PC-3 (cell line): Measurements from ENCODE around the gene NOC3L. TPM values are rescaled to one million over a fixed set of nuclear protein-coding genes. Genes with fewer than 3 reads are reported as not detected.

Source experiments
- ATAC-seq: fragments of 200-7000 bp; cut with Tn5 transposase; 2 replicates; pipeline ENCODE4 v1.9.1; 2020; ENCODE audit warnings: mild to moderate bottlenecking, moderate library complexity
- BruUV-seq: library from RNA; stranded (reverse); fragments of 400-500 nt; replicated peaks from 2 replicates; lab custom pipeline; 2021; lab: Mats Ljungman, UMichigan
- CTCF ChIA-PET: fragments of 300-600 bp; sonication (Branson Sonifier 250); formaldehyde crosslinking; loops from one replicate; lab custom pipeline; 2022; ENCODE audit warnings: antibody characterized with exemption; lab: Charles Lee
- POLR2A ChIA-PET: fragments of 300-600 bp; sonication (Branson Sonifier 250); formaldehyde crosslinking; loops from one replicate; lab custom pipeline; 2022; ENCODE audit warnings: antibody characterized with exemption; ENCODE audit not compliant: unreplicated experiment; lab: Charles Lee
- DNase-seq: peaks from one replicate; pipeline ENCODE4 v3.0.0-alpha.2; 2015
- H2AFZ ChIP-seq: fragments of 300-600 bp; sonication (generic); 2 replicates; pipeline ENCODE4 v1.6.0; 2016; ENCODE audit warnings: antibody characterized with exemption, low read length
- H3F3A ChIP-seq: fragments of 300-600 bp; sonication (generic); one replicate; pipeline ENCODE4 v1.6.0; 2017; ENCODE audit warnings: antibody characterized with exemption, low read length, control low read depth, mild to moderate bottlenecking; ENCODE audit not compliant: unreplicated experiment
- H3K27ac ChIP-seq: fragments of 300-600 bp; sonication (generic); 2 replicates; pipeline ENCODE4 v1.5.1; 2016; ENCODE audit warnings: mild to moderate bottlenecking, low read length
- H3K27me3 ChIP-seq: fragments of 300-600 bp; sonication (generic); 2 replicates; pipeline ENCODE4 v1.6.1; 2016; ENCODE audit warnings: low read length, mixed read lengths
- H3K36me3 ChIP-seq: fragments of 300-600 bp; sonication (generic); 2 replicates; pipeline ENCODE4 v1.6.1; 2016; ENCODE audit warnings: low read depth, mixed run types, low read length, mixed read lengths
- H3K4me1 ChIP-seq: fragments of 300-600 bp; sonication (generic); 2 replicates; pipeline ENCODE4 v1.5.1; 2016; ENCODE audit warnings: low read length; ENCODE audit not compliant: insufficient read depth
- H3K4me2 ChIP-seq: fragments of 300-600 bp; sonication (generic); 2 replicates; pipeline ENCODE4 v1.6.0; 2016; ENCODE audit warnings: low read length
- H3K4me3 ChIP-seq: fragments of 300-600 bp; sonication (generic); 2 replicates; pipeline ENCODE4 v1.5.1; 2016; ENCODE audit warnings: mild to moderate bottlenecking, low read length, mixed read lengths
- H3K79me2 ChIP-seq: fragments of 300-600 bp; sonication (generic); 2 replicates; pipeline ENCODE4 v1.6.1; 2017; ENCODE audit warnings: low read length, mixed read lengths
- H3K9ac ChIP-seq: fragments of 300-600 bp; sonication (generic); 2 replicates; pipeline ENCODE4 v1.6.0; 2016; ENCODE audit warnings: mild to moderate bottlenecking, low read length
- H3K9me2 ChIP-seq: fragments of 300-600 bp; sonication (generic); replicated peaks from 2 replicates; pipeline ENCODE4 v1.6.1; 2016; ENCODE audit warnings: mixed run types, low read length, mixed read lengths
- H3K9me3 ChIP-seq: fragments of 300-600 bp; sonication (generic); 2 replicates; pipeline ENCODE4 v1.6.1; 2016; ENCODE audit warnings: low read length, mixed read lengths
- H4K20me1 ChIP-seq: fragments of 300-600 bp; sonication (generic); 2 replicates; pipeline ENCODE4 v1.6.1; 2016; ENCODE audit warnings: low read length, mixed read lengths
- CTCF ChIP-seq: fragments of 300-600 bp; sonication (generic); conservative IDR thresholded peaks from 2 replicates; pipeline ENCODE4 v1.5.1; 2017; ENCODE audit warnings: antibody characterized with exemption, low read depth, mild to moderate bottlenecking, low read length
- EZH2 ChIP-seq: fragments of 300-600 bp; sonication (generic); IDR thresholded peaks from one replicate; pipeline ENCODE4 v1.6.1; 2017; ENCODE audit warnings: antibody characterized with exemption, mild to moderate bottlenecking, low read length; ENCODE audit not compliant: unreplicated experiment
- EZH2phosphoT487 ChIP-seq: fragments of 300-600 bp; sonication (generic); IDR thresholded peaks from 2 replicates; pipeline ENCODE4 v1.6.1; 2018; ENCODE audit warnings: mild to moderate bottlenecking, antibody characterized with exemption, low read length, borderline replicate concordance
- intact Hi-C: fragments of 100-400 bp; cut with micrococcal nuclease; formaldehyde crosslinking; loops from 2 replicates; pipeline ENCODE4 v1.9.0; 2023
- total RNA-seq: library from RNA; depleted of rRNA; stranded (reverse); fragments of >200 nt; gene quantifications from 2 replicates; pipeline ENCODE4 v1.2.3, GENCODE V29; 2014

NOC3L gene
- total RNA-seq, 1 experiment from 2014 or later = 19.4 TPM

GRCh38 chr10:94310369-94310768 lies 52.4 kb downstream of the NOC3L start:
- no peak overlapping the region for H3K4me2 ChIP-seq
- no peaks in the 10 kb centered on the region for H3K79me2 ChIP-seq
- no peaks in the 10 kb centered on the region for H4K20me1 ChIP-seq
- DNase-seq (no peak), ATAC-seq (no peak)
- intact Hi-C loops = no loop called here
- no peaks in the 10 kb centered on the region for H3F3A ChIP-seq
- BruUV-seq = no TSS peak
- no peaks in the 10 kb centered on the region for H3K27me3 ChIP-seq
- no peaks in the 10 kb centered on the region for H3K9me3 ChIP-seq
- ChIA-PET POLR2A (no interaction called here), CTCF (no interaction called here)
- H3K36me3 ChIP-seq = no peaks in the 10 kb centered on the region; the same call in 1 of the 2 replicates
- H2AFZ ChIP-seq = no peak overlapping the region
- no peak overlapping the region for H3K27ac ChIP-seq
- no peak overlapping the region for H3K9ac ChIP-seq
- no peak overlapping the region for H3K4me3 ChIP-seq
- TF ChIP-seq EZH2 (no peak), CTCF (no peak), EZH2phosphoT487 (no peak)
- H3K4me1 ChIP-seq = no peaks in the 10 kb centered on the region
- no peaks in the 10 kb centered on the region for H3K9me2 ChIP-seq

GRCh38 chr10:94308866-94309265 lies 53.9 kb downstream of the NOC3L start:
- POLR2A ChIA-PET = no interaction called here
- H3K27me3 ChIP-seq = no peaks in the 10 kb centered on the region
- CTCF ChIA-PET = interaction anchor here (0.5 to 0.6 kb wide), 2 partner anchors 11 to 12 kb away, joined by 3 read pairs; no protein-coding TSS in a partner anchor

More at GRCh38 chr10:94308866-94309265, 53.9 kb downstream of the NOC3L start:
- no TSS peak for BruUV-seq
- H3K4me1 ChIP-seq = no peaks in the 10 kb centered on the region
- intact Hi-C loops = no loop called here
- H3K4me2 ChIP-seq = no peak overlapping the region
- no peak overlapping the region for H2AFZ ChIP-seq
- DNase-seq = no peak
- no peaks in the 10 kb centered on the region for H3K79me2 ChIP-seq
- no peak overlapping the region for H3K9ac ChIP-seq
- no peaks in the 10 kb centered on the region; the same call in 1 of the 2 replicates for H3K36me3 ChIP-seq
- no peak for ATAC-seq
- TF ChIP-seq EZH2 (no peak), EZH2phosphoT487 (no peak), CTCF (no peak)
- H3F3A ChIP-seq = no peaks in the 10 kb centered on the region
- no peaks in the 10 kb centered on the region for H3K9me2 ChIP-seq
- H3K9me3 ChIP-seq = no peaks in the 10 kb centered on the region
- H3K27ac ChIP-seq = no peak overlapping the region
- no peaks in the 10 kb centered on the region for H4K20me1 ChIP-seq
- no peak overlapping the region for H3K4me3 ChIP-seq
